Effector memory CD4-positive, alpha-beta T cell (primary cell): Measurements from ENCODE around the gene KLHDC8A.

Source experiments
- DNase-seq, 3 donors: peaks; one replicate each; pipeline ENCODE4 v3.0.0-alpha.2; 2020
- H3K27ac ChIP-seq: 2 replicates; pipeline ENCODE4 v1.7.0; 2013; ENCODE audit warnings: mild to moderate bottlenecking, low read length, moderate library complexity; ENCODE audit not compliant: insufficient read depth, poor library complexity, severe bottlenecking
- H3K27me3 ChIP-seq: replicated peaks from 2 replicates; pipeline ENCODE4 v1.7.0; 2013; ENCODE audit warnings: mild to moderate bottlenecking, low read length; ENCODE audit not compliant: insufficient read depth, control insufficient read depth, poor library complexity, severe bottlenecking
- H3K36me3 ChIP-seq: 2 replicates; pipeline ENCODE4 v1.7.0; 2013; ENCODE audit warnings: mild to moderate bottlenecking, low read length, moderate library complexity; ENCODE audit not compliant: control insufficient read depth, insufficient read depth
- H3K4me1 ChIP-seq: 2 replicates; pipeline ENCODE4 v1.7.0; 2013; ENCODE audit warnings: low read length, mild to moderate bottlenecking; ENCODE audit not compliant: control insufficient read depth, insufficient read depth, poor library complexity, severe bottlenecking
- H3K4me3 ChIP-seq: 2 replicates; pipeline ENCODE4 v1.7.0; 2013; ENCODE audit warnings: low read length, low read depth, mild to moderate bottlenecking; ENCODE audit not compliant: insufficient read depth, poor library complexity, severe bottlenecking
- H3K9me3 ChIP-seq: 2 replicates; pipeline ENCODE4 v1.7.0; 2013; ENCODE audit warnings: mild to moderate bottlenecking, low read length, moderate library complexity; ENCODE audit not compliant: control insufficient read depth

Gene KLHDC8A

GRCh38 chr1:205355075-205355453 is 1.7 kb downstream of the KLHDC8A start:
- Histone ChIP-seq H3K4me1 (no peaks in the 10 kb centered on the region), H3K36me3 (no peaks in the 10 kb centered on the region), H3K27me3 (no peaks in the 10 kb centered on the region), H3K27ac (no peak overlapping the region), H3K4me3 (no peak overlapping the region), H3K9me3 (no peaks in the 10 kb centered on the region)
- DNase-seq, result no peak

- Histone ChIP-seq H3K4me3 (no peak overlapping the region), H3K36me3 (no peaks in the 10 kb centered on the region), H3K27ac (no peak overlapping the region), H3K9me3 (no peaks in the 10 kb centered on the region), H3K27me3 (no peaks in the 10 kb centered on the region), H3K4me1 (no peaks in the 10 kb centered on the region)
- peak; percentile 11 to 46 (median 19) for DNase-seq
Measured at GRCh38 chr1:205354259-205355074, 2.3 kb downstream of the KLHDC8A start.

GRCh38 chr1:205353612-205354011 is 3.1 kb downstream of the KLHDC8A start:
- Histone ChIP-seq H3K9me3 (no peaks in the 10 kb centered on the region), H3K27me3 (no peaks in the 10 kb centered on the region), H3K27ac (no peak overlapping the region), H3K4me3 (no peak overlapping the region), H3K36me3 (no peaks in the 10 kb centered on the region), H3K4me1 (no peaks in the 10 kb centered on the region)
- no peak for DNase-seq

GRCh38 chr1:205353191-205353590 is 3.5 kb downstream of the KLHDC8A start:
- Histone ChIP-seq H3K4me3 (no peak overlapping the region), H3K9me3 (no peaks in the 10 kb centered on the region), H3K36me3 (no peaks in the 10 kb centered on the region), H3K27me3 (no peaks in the 10 kb centered on the region), H3K27ac (no peak overlapping the region), H3K4me1 (no peaks in the 10 kb centered on the region)
- DNase-seq, result no peak

- Histone ChIP-seq H3K4me3 (no peak overlapping the region), H3K9me3 (no peaks in the 10 kb centered on the region), H3K4me1 (no peaks in the 10 kb centered on the region), H3K36me3 (no peaks in the 10 kb centered on the region), H3K27me3 (no peaks in the 10 kb centered on the region), H3K27ac (no peak overlapping the region)
- no peak for DNase-seq
Measured at GRCh38 chr1:205351984-205352713, 4.6 kb downstream of the KLHDC8A start.

GRCh38 chr1:205350691-205351141 is 6.0 kb downstream of the KLHDC8A start:
- H3K9me3 ChIP-seq, result no peaks in the 10 kb centered on the region
- no peak for DNase-seq
- no peaks in the 10 kb centered on the region for H3K27me3 ChIP-seq
- H3K36me3 ChIP-seq, result no peaks in the 10 kb centered on the region
- H3K4me1 ChIP-seq, result no peaks in the 10 kb centered on the region
- H3K4me3 ChIP-seq, result no peak overlapping the region
- H3K27ac ChIP-seq, result no peak overlapping the region

GRCh38 chr1:205350124-205350523 is 6.6 kb downstream of the KLHDC8A start:
- Histone ChIP-seq H3K36me3 (no peaks in the 10 kb centered on the region), H3K27me3 (no peaks in the 10 kb centered on the region), H3K4me3 (no peak overlapping the region), H3K9me3 (no peaks in the 10 kb centered on the region), H3K27ac (no peak overlapping the region), H3K4me1 (no peaks in the 10 kb centered on the region)
- DNase-seq, result no peak

- H3K9me3 ChIP-seq, result no peaks in the 10 kb centered on the region
- no peak for DNase-seq
- no peaks in the 10 kb centered on the region for H3K36me3 ChIP-seq
- peaks cover 10% of the 10 kb centered on the region for H3K4me1 ChIP-seq
- no peak overlapping the region for H3K27ac ChIP-seq
- H3K27me3 ChIP-seq, result peaks cover 12% of the 10 kb centered on the region
- H3K4me3 ChIP-seq, result no peak overlapping the region
Measured at GRCh38 chr1:205348554-205349487, 7.9 kb downstream of the KLHDC8A start.

- Histone ChIP-seq H3K27ac (no peak overlapping the region), H3K4me1 (peaks cover 10% of the 10 kb centered on the region), H3K27me3 (peaks cover 21% of the 10 kb centered on the region), H3K4me3 (no peak overlapping the region), H3K36me3 (no peaks in the 10 kb centered on the region), H3K9me3 (no peaks in the 10 kb centered on the region)
- DNase-seq, result no peak
Measured at GRCh38 chr1:205346956-205347574, 9.7 kb downstream of the KLHDC8A start.
